ENCODE results near the gene CTU2. TPM values are rescaled to one million over a fixed set of nuclear protein-coding genes. Genes with fewer than 3 reads are reported as not detected.

The CTU2 gene
- total and polyA plus RNA-seq, 2 donors (not counting 1 experiment from before 2014, with no cell fraction given): 7.6 to 11.9 TPM

- peaks cover 58% of the 10 kb centered on the region for H3K36me3 ChIP-seq (ENCODE audit: control insufficient read depth, insufficient read depth, low read length)
- no peak overlapping the region for H3K4me2 ChIP-seq (ENCODE audit: extremely low read depth, insufficient read depth, low read length)
- DNase-seq (ENCODE audit: low read depth in 2 of 2): no peak
- H3K4me1 ChIP-seq (ENCODE audit: control insufficient read depth, extremely low read depth, insufficient read depth, low read length): no peaks in the 10 kb centered on the region
- no peaks in the 10 kb centered on the region for H4K20me1 ChIP-seq (ENCODE audit: control insufficient read depth, extremely low read depth, insufficient read depth, low read length)
- no peak overlapping the region for H3K4me3 ChIP-seq (replicated peaks in 1 of 4; ENCODE audit: control extremely low read depth in 1 of 4, insufficient read depth in 1 of 4, low read depth in 3 of 4, low read length in 4 of 4)
- TF ChIP-seq CTCF (conservative IDR thresholded peaks at IDR 0.05 in 1 of 2, IDR thresholded peaks at IDR 0.05 in 1 of 2; ENCODE audit: low read depth in 1 of 2, low read length in 2 of 2): no peak
- no peak for TF ChIP-seq EZH2 (IDR thresholded peaks at IDR 0.05; ENCODE audit: low read length, missing control alignments)
- no peaks in the 10 kb centered on the region for H3K9me3 ChIP-seq (ENCODE audit: control insufficient read depth, insufficient read depth, low read depth, low read length)
- no peak overlapping the region for H3K9ac ChIP-seq (ENCODE audit: insufficient read depth, low read length)
- H2AFZ ChIP-seq (ENCODE audit: low read length): no peak overlapping the region
- H3K79me2 ChIP-seq (ENCODE audit: control insufficient read depth, insufficient read depth, low read length): peaks cover 6% of the 10 kb centered on the region
- H3K27me3 ChIP-seq (ENCODE audit: control insufficient read depth, insufficient read depth, low read length): no peaks in the 10 kb centered on the region
- H3K27ac ChIP-seq (ENCODE audit: insufficient read depth, low read length): no peak overlapping the region
These were observed 25.4 kb downstream of the CTU2 start for GRCh38 chr16:88731699-88732098.

GRCh38 chr16:88732172-88732960, 26.1 kb downstream of the CTU2 start:
- Histone ChIP-seq H3K9ac (ENCODE audit: insufficient read depth, low read length) (no peak overlapping the region), H3K79me2 (ENCODE audit: control insufficient read depth, insufficient read depth, low read length) (peaks cover 6% of the 10 kb centered on the region), H4K20me1 (ENCODE audit: control insufficient read depth, extremely low read depth, insufficient read depth, low read length) (no peaks in the 10 kb centered on the region), H3K27ac (ENCODE audit: insufficient read depth, low read length) (no peak overlapping the region), H3K27me3 (ENCODE audit: control insufficient read depth, insufficient read depth, low read length) (no peaks in the 10 kb centered on the region), H3K9me3 (ENCODE audit: control insufficient read depth, insufficient read depth, low read depth, low read length) (no peaks in the 10 kb centered on the region), H3K36me3 (ENCODE audit: control insufficient read depth, insufficient read depth, low read length) (peaks cover 52% of the 10 kb centered on the region), H3K4me3 (replicated peaks in 1 of 4; ENCODE audit: control extremely low read depth in 1 of 4, insufficient read depth in 1 of 4, low read depth in 3 of 4, low read length in 4 of 4) (no peak overlapping the region), H3K4me1 (ENCODE audit: control insufficient read depth, extremely low read depth, insufficient read depth, low read length) (no peaks in the 10 kb centered on the region), H2AFZ (ENCODE audit: low read length) (no peak overlapping the region), H3K4me2 (ENCODE audit: extremely low read depth, insufficient read depth, low read length) (no peak overlapping the region)
- DNase-seq (ENCODE audit: low read depth in 2 of 2): no peak
- TF ChIP-seq CTCF (conservative IDR thresholded peaks at IDR 0.05 in 1 of 2, IDR thresholded peaks at IDR 0.05 in 1 of 2; ENCODE audit: low read depth in 1 of 2, low read length in 2 of 2): no peak
- no peak for TF ChIP-seq EZH2 (IDR thresholded peaks at IDR 0.05; ENCODE audit: low read length, missing control alignments)

- no peak overlapping the region for H2AFZ ChIP-seq (ENCODE audit: low read length)
- no peaks in the 10 kb centered on the region for H4K20me1 ChIP-seq (ENCODE audit: control insufficient read depth, extremely low read depth, insufficient read depth, low read length)
- TF ChIP-seq CTCF (conservative IDR thresholded peaks at IDR 0.05 in 1 of 2, IDR thresholded peaks at IDR 0.05 in 1 of 2; ENCODE audit: low read depth in 1 of 2, low read length in 2 of 2) (no peak), EZH2 (IDR thresholded peaks at IDR 0.05; ENCODE audit: low read length, missing control alignments) (no peak)
- no peaks in the 10 kb centered on the region for H3K9me3 ChIP-seq (ENCODE audit: control insufficient read depth, insufficient read depth, low read depth, low read length)
- H3K4me3 ChIP-seq (replicated peaks in 1 of 4; ENCODE audit: control extremely low read depth in 1 of 4, insufficient read depth in 1 of 4, low read depth in 3 of 4, low read length in 4 of 4): no peak overlapping the region
- H3K36me3 ChIP-seq (ENCODE audit: control insufficient read depth, insufficient read depth, low read length): peaks cover 53% of the 10 kb centered on the region
- no peak overlapping the region for H3K27ac ChIP-seq (ENCODE audit: insufficient read depth, low read length)
- DNase-seq (ENCODE audit: low read depth in 2 of 2): no peak
- no peaks in the 10 kb centered on the region for H3K27me3 ChIP-seq (ENCODE audit: control insufficient read depth, insufficient read depth, low read length)
- no peaks in the 10 kb centered on the region for H3K4me1 ChIP-seq (ENCODE audit: control insufficient read depth, extremely low read depth, insufficient read depth, low read length)
- H3K9ac ChIP-seq (ENCODE audit: insufficient read depth, low read length): no peak overlapping the region
- no peak overlapping the region for H3K4me2 ChIP-seq (ENCODE audit: extremely low read depth, insufficient read depth, low read length)
- peaks cover 6% of the 10 kb centered on the region for H3K79me2 ChIP-seq (ENCODE audit: control insufficient read depth, insufficient read depth, low read length)
These were observed 26.6 kb downstream of the CTU2 start for GRCh38 chr16:88732961-88733294.

All from fibroblast of lung (primary cell).